ENCODE measurements around the gene TUBB4A.
A peak's percentile ranks its signal among the peaks of the same experiment; 100 is the strongest.

TUBB4A gene

GRCh38 chr19:6531163-6531955 lies 29.2 kb upstream of the TUBB4A start:
- Mint-ChIP-seq H3K27ac (peak overlapping the region; percentile 84), H3K36me3 (ENCODE audit: low read depth) (no peaks in the 10 kb centered on the region), H3K4me1 (ENCODE audit: low read depth) (peaks cover 57% of the 10 kb centered on the region), H3K4me3 (peak overlapping the region; percentile 86), H3K27me3 (peaks cover 34% of the 10 kb centered on the region), H3K9me3 (no peaks in the 10 kb centered on the region)
- intact Hi-C loops (cut with micrococcal nuclease), result loop anchor here (10.0 kb wide), 1 partner anchor 53 kb away; no protein-coding TSS in a partner anchor

GRCh38 chr19:6530386-6531162 lies 28.5 kb upstream of the TUBB4A start, which contains the start of gene TNFSF9:
Gene TNFSF9, plus strand, starts transcription at chr19:6531026. Its CDS starts 11 bp downstream, at chr19:6531037.
- intact Hi-C loops (cut with micrococcal nuclease), result loop anchor here (10.0 kb wide), 1 partner anchor 54 kb away; no protein-coding TSS in a partner anchor
- peaks cover 49% of the 10 kb centered on the region for H3K4me1 Mint-ChIP-seq (ENCODE audit: low read depth)
- H3K4me3 Mint-ChIP-seq, result peak within 1 kb of the TSS; percentile 86
- H3K27me3 Mint-ChIP-seq, result peaks cover 34% of the 10 kb centered on the region
- H3K9me3 Mint-ChIP-seq, result no peaks in the 10 kb centered on the region
- H3K36me3 Mint-ChIP-seq (ENCODE audit: low read depth), result no peaks in the 10 kb centered on the region
- H3K27ac Mint-ChIP-seq, result peak within 1 kb of the TSS; percentile 84

GRCh38 chr19:6529937-6530385 lies 27.9 kb upstream of the TUBB4A start:
- Mint-ChIP-seq H3K36me3 (ENCODE audit: low read depth) (no peaks in the 10 kb centered on the region), H3K27ac (peak overlapping the region; percentile 84), H3K27me3 (peaks cover 34% of the 10 kb centered on the region), H3K4me1 (ENCODE audit: low read depth) (peaks cover 49% of the 10 kb centered on the region), H3K9me3 (no peaks in the 10 kb centered on the region), H3K4me3 (peak overlapping the region; percentile 86)
- intact Hi-C loops (cut with micrococcal nuclease), result loop anchor here (10.0 kb wide), 1 partner anchor 55 kb away; no protein-coding TSS in a partner anchor

DNA sequence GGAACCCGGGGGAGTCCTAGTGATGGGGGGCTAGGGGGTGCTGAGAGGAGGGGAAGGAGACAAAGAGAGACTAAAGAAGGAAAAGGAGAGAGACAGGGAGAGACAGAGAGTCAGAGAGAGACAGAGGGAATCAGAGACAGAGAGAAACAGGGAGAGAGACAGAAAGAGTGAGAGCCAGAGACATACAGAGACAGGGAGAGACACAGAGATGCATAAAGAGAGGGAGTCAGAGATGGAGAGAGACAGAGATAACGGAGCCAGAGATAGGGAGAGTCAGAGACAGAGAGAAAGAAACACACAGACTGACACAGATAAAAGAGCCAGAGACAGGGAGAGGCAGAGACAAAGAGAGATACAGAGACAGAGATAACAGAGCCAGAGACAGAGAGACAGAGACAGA lies 27.2 kb upstream of the TUBB4A start:
- H3K9me3 Mint-ChIP-seq, result no peaks in the 10 kb centered on the region
- H3K27ac Mint-ChIP-seq, result peak overlapping the region; percentile 84
- no peaks in the 10 kb centered on the region for H3K36me3 Mint-ChIP-seq (ENCODE audit: low read depth)
- intact Hi-C loops (cut with micrococcal nuclease), result no loop called here
- peaks cover 49% of the 10 kb centered on the region for H3K4me1 Mint-ChIP-seq (ENCODE audit: low read depth)
- H3K4me3 Mint-ChIP-seq, result peak overlapping the region; percentile 86
- peaks cover 34% of the 10 kb centered on the region for H3K27me3 Mint-ChIP-seq

- H3K4me1 Mint-ChIP-seq (ENCODE audit: low read depth), result peaks cover 43% of the 10 kb centered on the region
- no peak overlapping the region for H3K4me3 Mint-ChIP-seq
- no peaks in the 10 kb centered on the region for H3K36me3 Mint-ChIP-seq (ENCODE audit: low read depth)
- no peaks in the 10 kb centered on the region for H3K9me3 Mint-ChIP-seq
- H3K27ac Mint-ChIP-seq, result no peak overlapping the region
- H3K27me3 Mint-ChIP-seq, result peaks cover 30% of the 10 kb centered on the region
- intact Hi-C loops (cut with micrococcal nuclease), result no loop called here
Observed at GRCh38 chr19:6528544-6529121, 26.5 kb upstream of the TUBB4A start.

GRCh38 chr19:6527893-6528543 lies 25.9 kb upstream of the TUBB4A start:
- Mint-ChIP-seq H3K9me3 (no peaks in the 10 kb centered on the region), H3K4me3 (no peak overlapping the region), H3K27ac (no peak overlapping the region), H3K4me1 (ENCODE audit: low read depth) (peaks cover 42% of the 10 kb centered on the region), H3K36me3 (ENCODE audit: low read depth) (no peaks in the 10 kb centered on the region), H3K27me3 (peaks cover 30% of the 10 kb centered on the region)
- intact Hi-C loops (cut with micrococcal nuclease), result no loop called here

DNA sequence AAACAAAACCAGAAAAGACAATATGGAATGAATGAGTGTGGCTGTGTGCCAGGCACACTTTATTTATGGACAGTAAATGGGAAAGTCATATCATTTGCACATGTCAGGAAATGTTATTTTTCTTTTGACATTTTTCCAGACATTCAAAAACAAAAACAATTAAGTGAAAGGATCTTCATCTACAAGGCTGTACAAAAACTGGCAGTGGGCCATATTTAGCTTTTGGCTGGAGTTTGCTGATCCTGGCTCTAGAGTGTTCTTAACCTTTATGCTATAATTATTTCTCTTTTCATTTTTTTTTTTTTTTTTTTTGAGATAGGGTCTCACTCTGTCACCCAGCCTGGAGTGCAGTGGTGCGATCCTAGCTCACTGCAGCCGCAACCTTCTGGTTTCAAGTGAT lies 22.2 kb upstream of the TUBB4A start:
- Mint-ChIP-seq H3K36me3 (ENCODE audit: low read depth) (no peaks in the 10 kb centered on the region), H3K27ac (no peak overlapping the region), H3K9me3 (no peaks in the 10 kb centered on the region), H3K4me1 (ENCODE audit: low read depth) (peaks cover 18% of the 10 kb centered on the region), H3K27me3 (peaks cover 15% of the 10 kb centered on the region), H3K4me3 (no peak overlapping the region)
- intact Hi-C loops (cut with micrococcal nuclease), result no loop called here

DNA sequence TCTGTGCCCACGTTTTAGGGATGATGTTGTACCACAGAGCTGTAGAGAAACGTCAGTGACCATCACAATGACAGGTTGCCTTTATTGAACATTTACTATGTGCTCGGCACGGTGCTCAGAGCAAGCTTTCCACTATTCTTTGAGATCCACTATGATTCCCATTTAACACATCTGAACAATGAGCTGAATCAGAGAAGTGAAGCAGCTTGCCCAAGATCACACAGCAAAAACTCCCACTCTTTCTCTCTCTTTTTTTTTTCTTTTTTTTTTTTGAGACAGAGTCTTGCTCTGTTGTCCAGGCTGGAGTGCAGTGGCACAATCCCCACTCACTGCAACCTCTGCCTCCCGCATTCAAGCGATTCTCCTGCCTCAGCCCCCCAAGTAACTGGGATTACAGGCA lies 20.6 kb upstream of the TUBB4A start:
- H3K4me3 Mint-ChIP-seq, result no peak overlapping the region
- intact Hi-C loops (cut with micrococcal nuclease), result no loop called here

DNA sequence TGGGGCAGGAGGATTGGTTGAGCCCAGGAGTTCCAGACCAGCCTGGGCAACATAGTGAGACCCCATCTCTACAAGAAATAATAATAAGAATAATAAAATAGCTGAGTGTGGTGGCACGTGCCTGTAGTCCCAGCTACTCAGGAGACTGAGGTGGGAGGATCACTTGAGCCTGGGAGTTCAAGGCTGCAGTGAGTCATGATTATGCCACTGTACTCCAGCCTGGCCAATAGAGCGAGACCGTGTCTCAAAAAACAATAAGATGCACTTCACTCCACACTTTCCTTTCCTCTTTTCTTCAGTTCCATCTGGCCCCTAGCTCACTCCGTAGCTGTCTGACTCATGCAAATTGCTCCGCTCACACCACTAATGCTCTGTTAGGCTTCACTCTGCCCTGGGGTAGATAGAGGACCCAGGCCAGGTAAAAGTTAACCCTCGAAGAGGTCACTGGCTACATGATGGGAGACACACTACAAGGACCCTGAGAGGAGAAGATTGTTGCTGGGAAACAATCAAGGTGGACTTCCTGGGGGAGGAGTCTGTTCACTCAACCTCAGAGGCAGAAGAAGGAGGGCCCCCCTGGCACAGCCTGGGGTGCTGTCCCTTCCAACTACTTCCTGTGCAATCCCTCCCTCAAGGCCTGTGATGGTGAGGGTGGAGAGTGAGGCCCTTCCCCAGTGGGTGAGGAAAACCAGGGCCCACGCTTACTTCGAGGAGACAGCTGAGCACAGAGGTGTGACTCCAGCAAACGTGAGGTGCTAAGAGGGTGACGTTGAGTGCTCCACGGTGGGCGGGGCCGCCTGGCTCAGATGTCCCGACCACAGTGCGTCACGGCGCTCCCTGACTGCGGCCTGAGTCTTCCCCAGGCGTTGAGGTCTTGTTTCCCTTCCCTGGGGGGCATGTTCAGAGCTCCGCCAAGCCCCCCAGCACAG lies 19.9 kb upstream of the TUBB4A start:
- H3K4me3 Mint-ChIP-seq, result no peak overlapping the region
- H3K27me3 Mint-ChIP-seq, result peaks cover 33% of the 10 kb centered on the region
- intact Hi-C loops (cut with micrococcal nuclease), result no loop called here
- peak overlapping the region; percentile 41 for H3K27ac Mint-ChIP-seq
- H3K36me3 Mint-ChIP-seq (ENCODE audit: low read depth), result peaks cover under 1% of the 10 kb centered on the region
- no peaks in the 10 kb centered on the region for H3K9me3 Mint-ChIP-seq
- H3K4me1 Mint-ChIP-seq (ENCODE audit: low read depth), result peaks cover 27% of the 10 kb centered on the region

More for the DNA sequence above, 20.6 kb upstream of the TUBB4A start:
- Mint-ChIP-seq H3K27me3 (peaks cover 28% of the 10 kb centered on the region), H3K27ac (no peak overlapping the region), H3K36me3 (ENCODE audit: low read depth) (no peaks in the 10 kb centered on the region), H3K4me1 (ENCODE audit: low read depth) (peaks cover 19% of the 10 kb centered on the region), H3K9me3 (no peaks in the 10 kb centered on the region)

DNA sequence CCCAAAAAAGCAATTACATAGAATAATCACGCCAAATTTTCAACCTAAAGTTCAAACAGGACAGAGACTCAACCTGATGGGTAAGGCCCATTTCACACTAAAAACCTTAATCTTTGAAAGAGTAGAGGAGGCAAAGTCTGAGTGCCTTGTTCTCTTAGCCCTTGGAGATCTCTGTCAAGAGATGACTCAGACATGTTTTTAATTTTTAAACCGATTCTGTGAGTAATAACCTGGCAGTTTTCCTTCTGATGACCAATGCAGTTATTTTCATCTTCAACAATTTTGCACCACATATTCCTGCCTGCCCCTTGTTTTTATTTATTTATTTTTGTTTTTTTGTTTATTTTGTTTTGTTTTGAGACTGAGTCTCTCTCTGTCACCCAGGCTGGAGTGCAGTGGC lies 17.2 kb upstream of the TUBB4A start:
- no peak overlapping the region for H3K27ac Mint-ChIP-seq
- peaks cover 12% of the 10 kb centered on the region for H3K36me3 Mint-ChIP-seq (ENCODE audit: low read depth)
- peaks cover 46% of the 10 kb centered on the region for H3K4me1 Mint-ChIP-seq (ENCODE audit: low read depth)
- H3K4me3 Mint-ChIP-seq, result no peak overlapping the region
- intact Hi-C loops (cut with micrococcal nuclease), result no loop called here
- H3K9me3 Mint-ChIP-seq, result no peaks in the 10 kb centered on the region
- peaks cover 37% of the 10 kb centered on the region for H3K27me3 Mint-ChIP-seq

- intact Hi-C loops (cut with micrococcal nuclease), result no loop called here
- Mint-ChIP-seq H3K27ac (no peak overlapping the region), H3K27me3 (peaks cover 38% of the 10 kb centered on the region), H3K4me3 (no peak overlapping the region), H3K9me3 (no peaks in the 10 kb centered on the region), H3K4me1 (ENCODE audit: low read depth) (peaks cover 46% of the 10 kb centered on the region), H3K36me3 (ENCODE audit: low read depth) (peaks cover 12% of the 10 kb centered on the region)
Observed at GRCh38 chr19:6518145-6518911, 16.2 kb upstream of the TUBB4A start.

DNA sequence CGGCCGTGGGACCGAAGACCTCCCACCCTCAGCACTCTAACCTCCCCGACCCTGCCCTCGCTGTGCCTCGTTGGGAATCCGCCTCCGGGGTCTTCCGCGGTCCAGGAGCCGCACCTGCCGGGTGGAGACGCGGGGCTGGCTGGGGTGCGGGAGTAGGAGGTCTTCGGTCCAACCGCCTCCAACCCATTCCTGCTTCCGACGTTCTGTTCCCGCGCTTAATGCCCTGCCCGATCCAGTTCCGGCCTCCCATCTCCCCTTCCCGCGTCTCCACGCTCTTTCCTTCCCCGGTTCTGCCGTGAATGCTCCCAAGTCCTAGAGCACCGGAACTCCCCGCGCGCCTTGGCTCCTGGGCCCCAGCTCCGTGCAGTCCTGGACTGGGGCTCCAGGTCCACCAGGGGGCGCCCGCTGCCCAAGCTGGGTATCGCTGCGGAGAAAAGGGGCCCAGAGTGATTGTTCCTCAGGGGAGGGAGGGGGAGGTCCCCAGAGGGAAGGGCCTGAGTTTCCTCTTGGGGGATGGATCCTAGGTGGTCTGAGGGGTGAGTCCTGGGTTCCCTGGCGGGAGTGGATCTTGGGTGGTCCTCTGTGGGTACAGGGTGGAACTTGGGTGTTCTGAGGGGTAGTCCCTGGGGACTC lies 14.7 kb upstream of the TUBB4A start:
- H3K9me3 Mint-ChIP-seq, result no peaks in the 10 kb centered on the region
- H3K4me3 Mint-ChIP-seq, result peak overlapping the region; percentile 87
- intact Hi-C loops (cut with micrococcal nuclease), result loop anchor here (2.0 kb wide), 3 partner anchors 116 to 346 kb away; partner anchors contain the start of gene GPR108
- H3K4me1 Mint-ChIP-seq (ENCODE audit: low read depth), result peaks cover 39% of the 10 kb centered on the region
- H3K27ac Mint-ChIP-seq, result peak overlapping the region; percentile 85
- peaks cover 12% of the 10 kb centered on the region for H3K36me3 Mint-ChIP-seq (ENCODE audit: low read depth)
- peaks cover 35% of the 10 kb centered on the region for H3K27me3 Mint-ChIP-seq
